ENCODE data around the gene ITM2B.

- TF ChIP-seq POLR2AphosphoS5 (IDR thresholded peaks at IDR 0.05; ENCODE audit: low read depth) = no peak
- TF ChIP-seq CTCF (IDR thresholded peaks at IDR 0.05; ENCODE audit: insufficient read depth, low read length) = no peak
- no peak for TF ChIP-seq GABPA (IDR thresholded peaks at IDR 0.05; ENCODE audit: low read depth)
- no peak for TF ChIP-seq REST (IDR thresholded peaks at IDR 0.05; ENCODE audit: insufficient replicate concordance, low read depth)
These were observed 48.0 kb upstream of the ITM2B start for GRCh38 chr13:48185018-48185417.

Data from HL-60 (cell line).